Measurements from ENCODE around the gene ANTXR2. TPM values are rescaled to one million over a fixed set of nuclear protein-coding genes. Genes with fewer than 3 reads are reported as not detected.

ANTXR2 gene
- total and polyA plus RNA-seq, 2 of the 8 experiments (the other 6 are each of a cell fraction or from before 2014, with no cell fraction given): 1.1 to 7.5 TPM

DNA sequence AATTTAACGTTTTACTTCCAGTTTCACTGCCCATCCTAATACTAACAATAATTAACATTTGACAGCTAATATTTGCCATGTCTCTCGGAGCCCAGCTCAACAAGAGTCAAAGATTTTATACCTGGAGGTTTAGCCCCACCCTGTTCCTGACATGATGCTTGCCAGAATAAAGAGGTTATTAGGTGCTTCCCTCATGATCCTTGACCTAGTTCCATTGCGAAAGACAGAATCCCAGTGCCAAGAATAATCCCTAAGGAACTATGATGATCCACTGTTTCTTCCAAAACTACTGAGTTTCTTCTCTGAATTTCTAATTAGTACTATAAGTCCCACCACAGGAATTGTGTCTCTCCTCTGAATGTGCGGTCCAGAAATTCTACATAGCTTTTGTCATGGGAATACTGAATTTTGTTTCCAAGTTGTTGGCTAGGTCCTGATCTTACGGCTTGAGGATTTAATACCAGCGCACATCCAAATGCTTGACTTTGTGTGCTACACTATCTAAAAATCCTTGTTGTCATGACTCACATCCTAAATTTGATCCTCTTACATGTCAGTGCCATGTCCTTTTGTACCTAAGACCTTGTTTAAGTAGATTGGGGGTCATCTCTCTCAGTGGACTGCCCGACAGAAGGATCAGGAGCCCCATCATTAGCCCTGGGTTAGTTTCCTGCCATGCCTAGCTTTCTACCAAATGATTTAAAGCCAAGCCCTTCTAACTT lies 23.1 kb downstream of the ANTXR2 start:
- Histone ChIP-seq H3K27me3 (replicated peaks in 1 of 4; ENCODE audit: control insufficient read depth in 3 of 4, extremely low read depth in 1 of 4, insufficient read depth in 3 of 4, low read length in 3 of 4) (no peaks in the 10 kb centered on the region), H3K23me2 (ENCODE audit: low read depth, low read length) (no peaks in the 10 kb centered on the region), H3K79me1 (ENCODE audit: low read depth, low read length) (no peaks in the 10 kb centered on the region; the same call in 1 of the 2 replicates), H3K79me2 (ENCODE audit: control insufficient read depth in 1 of 2, insufficient read depth in 2 of 2, low read length in 2 of 2) (no peaks in the 10 kb centered on the region), H4K91ac (replicated peaks; ENCODE audit: insufficient read length, low read length) (no peak overlapping the region), H3K56ac (replicated peaks; ENCODE audit: insufficient read length, low read depth, low read length) (no peak overlapping the region), H3K4me2 (ENCODE audit: insufficient read depth in 1 of 2, low read depth in 2 of 2, low read length in 2 of 2) (no peak overlapping the region), H3K36me3 (ENCODE audit: control insufficient read depth in 2 of 4, insufficient read depth in 4 of 4, low read length in 3 of 4) (no peaks in the 10 kb centered on the region), H2AK5ac (ENCODE audit: low read depth, low read length) (no peak overlapping the region), H4K8ac (ENCODE audit: extremely low read depth, insufficient read depth, low read length) (no peak overlapping the region), H2BK120ac (replicated peaks; ENCODE audit: low read depth, low read length) (no peak overlapping the region), H4K20me1 (replicated peaks in 1 of 2; ENCODE audit: control insufficient read depth in 1 of 2, insufficient read depth in 2 of 2, low read length in 2 of 2) (no peaks in the 10 kb centered on the region), H2BK20ac (ENCODE audit: low read length) (no peak overlapping the region), H2BK12ac (ENCODE audit: low read depth, low read length) (no peak overlapping the region), H3K4me1 (replicated peaks in 1 of 4; ENCODE audit: control insufficient read depth in 3 of 4, insufficient read depth in 4 of 4, low read length in 3 of 4) (peaks cover 0 to 6% (median 2%) of the 10 kb centered on the region in 4 experiments; a peak in 5 of 7 replicates), H3K9me3 (ENCODE audit: insufficient read depth in 2 of 2, low read depth in 1 of 2, low read length in 1 of 2) (no peaks in the 10 kb centered on the region), H3K23ac (ENCODE audit: insufficient read length) (no peak overlapping the region), H3K4me3 (ENCODE audit: extremely low read depth in 1 of 4, insufficient read depth in 2 of 4, low read depth in 3 of 4, low read length in 4 of 4) (no peak overlapping the region), H2AFZ (ENCODE audit: low read length) (no peak overlapping the region), H3K9ac (replicated peaks in 1 of 4; ENCODE audit: extremely low read depth in 1 of 4, low read depth in 3 of 4, low read length in 3 of 4) (no peak overlapping the region), H4K5ac (ENCODE audit: insufficient read length, low read depth, low read length) (no peak overlapping the region), H2BK15ac (ENCODE audit: low read length) (no peak overlapping the region), H3K18ac (ENCODE audit: extremely low read depth, low read length) (no peak overlapping the region), H3K4ac (replicated peaks; ENCODE audit: insufficient read length, low read depth, low read length) (no peak overlapping the region), H2BK5ac (ENCODE audit: low read depth, low read length) (no peak overlapping the region), H3K14ac (ENCODE audit: insufficient read length) (no peak overlapping the region), H3K27ac (ENCODE audit: low read depth, low read length) (no peak overlapping the region)
- no peak for FAIRE-seq
- TF ChIP-seq FOSL1 (IDR thresholded peaks at IDR 0.05; ENCODE audit: insufficient read depth, low read depth, low read length) (no peak), HDAC6 (IDR thresholded peaks at IDR 0.05; ENCODE audit: low read depth, low read length) (no peak), POLR2AphosphoS5 (IDR thresholded peaks at IDR 0.05; ENCODE audit: low read depth, low read length) (no peak), EP300 (IDR thresholded peaks at IDR 0.05; ENCODE audit: borderline replicate concordance in 1 of 2, low read depth in 2 of 2, low read length in 2 of 2) (no peak), SIRT6 (IDR thresholded peaks at IDR 0.05; ENCODE audit: low read length) (no peak), ZNF274 (IDR thresholded peaks at IDR 0.05; ENCODE audit: borderline replicate concordance, extremely low read depth, low read length) (no peak), PHF8 (conservative IDR thresholded peaks at IDR 0.05; ENCODE audit: low read depth, low read length) (no peak), BACH1 (IDR thresholded peaks at IDR 0.05; ENCODE audit: low read length) (no peak)
- TF ChIP-seq, protein P1, sequence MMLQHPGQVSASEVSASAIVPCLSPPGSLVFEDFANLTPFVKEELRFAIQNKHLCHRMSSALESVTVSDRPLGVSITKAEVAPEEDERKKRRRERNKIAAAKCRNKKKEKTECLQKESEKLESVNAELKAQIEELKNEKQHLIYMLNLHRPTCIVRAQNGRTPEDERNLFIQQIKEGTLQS (IDR thresholded peaks at IDR 0.05; ENCODE audit: insufficient read depth, low read depth, low read length): no peak
- ChIA-PET CTCF (ENCODE audit: partially characterized antibody) (no interaction called here), POLR2A (ENCODE audit: partially characterized antibody) (no interaction called here)
- DNase-seq (ENCODE audit: low read depth in 1 of 2, low spot score in 2 of 2): no peak
- WGBS, 2 experiments (ENCODE audit: extremely low coverage in 1 of 2, insufficient coverage in 1 of 2, insufficient read length in 1 of 2, insufficient replicate concordance in 2 of 2, low coverage in 1 of 2, low lambda C conversion rate in 2 of 2, missing lambda C conversion rate in 1 of 2): 74% methylated on average over 7 of the region's 7 CpGs; no CpG with 5 or more reads in 1 of the 2 experiments

Data from H1 (cell line).